NCI-H2107 treated with DMSO at 0.1 percent for 48 hours (cell line): ENCODE results near the gene TLCD2.
"Not testable (repeated sequence)": the region's sequence is repeated elsewhere in the genome, so short reads cannot be mapped to it uniquely, and the experiment has no call there.

Source experiments
- DNase-seq: peaks from one replicate; lab custom pipeline; 2025; ENCODE audit not compliant: unreplicated experiment; lab: John Stamatoyannopoulos, UW

Gene TLCD2

GRCh38 chr17:1736348-1737281, 26.4 kb upstream of the TLCD2 start:
- no peak for DNase-seq

- DNase-seq, result no peak
These were observed 25.7 kb upstream of the TLCD2 start for GRCh38 chr17:1735834-1736347.

GRCh38 chr17:1735418-1735817, 25.2 kb upstream of the TLCD2 start:
- DNase-seq, result no peak

- DNase-seq, result no peak
These were observed 23.6 kb upstream of the TLCD2 start for GRCh38 chr17:1733759-1734158.

- DNase-seq, result no peak
These were observed 22.7 kb upstream of the TLCD2 start for GRCh38 chr17:1732833-1733321.

- DNase-seq, result no peak
These were observed 22.2 kb upstream of the TLCD2 start for GRCh38 chr17:1732241-1732832.

- DNase-seq, result no peak
These were observed 21.0 kb upstream of the TLCD2 start for GRCh38 chr17:1731194-1731506.

- no peak for DNase-seq
These were observed 20.4 kb upstream of the TLCD2 start for GRCh38 chr17:1730326-1731193.

GRCh38 chr17:1729966-1730325, 19.8 kb upstream of the TLCD2 start:
- DNase-seq, result no peak

GRCh38 chr17:1727876-1728630, 17.9 kb upstream of the TLCD2 start:
- no peak for DNase-seq

GRCh38 chr17:1727258-1727789, 17.1 kb upstream of the TLCD2 start:
- no peak for DNase-seq

- DNase-seq, result no peak
These were observed 16.6 kb upstream of the TLCD2 start for GRCh38 chr17:1726626-1727257.

- no peak for DNase-seq
These were observed 15.7 kb upstream of the TLCD2 start for GRCh38 chr17:1725642-1726511.

GRCh38 chr17:1724869-1725641, 14.9 kb upstream of the TLCD2 start:
- no peak for DNase-seq

- DNase-seq, result no peak
These were observed 14.2 kb upstream of the TLCD2 start, which contains the start of gene WDR81 for GRCh38 chr17:1724351-1724868. Gene WDR81 (plus strand): TSS chr17:1724704. CDS start chr17:1724960, 256 bp downstream.

- not testable (repeated sequence) for DNase-seq
These were observed 11.8 kb upstream of the TLCD2 start for GRCh38 chr17:1722022-1722421.

- no peak for DNase-seq
These were observed 10.7 kb upstream of the TLCD2 start for GRCh38 chr17:1720856-1721386.
